GM21526 (cell line): ENCODE results near the gene MINDY4.

ENCODE experiments used
- ATAC-seq: cut with Tn5 transposase; IDR thresholded peaks from one replicate; pipeline ENCODE4 v1.9.1; 2021; ENCODE audit warnings: moderate library complexity; ENCODE audit not compliant: unreplicated experiment, low FRiP score

MINDY4 gene

DNA sequence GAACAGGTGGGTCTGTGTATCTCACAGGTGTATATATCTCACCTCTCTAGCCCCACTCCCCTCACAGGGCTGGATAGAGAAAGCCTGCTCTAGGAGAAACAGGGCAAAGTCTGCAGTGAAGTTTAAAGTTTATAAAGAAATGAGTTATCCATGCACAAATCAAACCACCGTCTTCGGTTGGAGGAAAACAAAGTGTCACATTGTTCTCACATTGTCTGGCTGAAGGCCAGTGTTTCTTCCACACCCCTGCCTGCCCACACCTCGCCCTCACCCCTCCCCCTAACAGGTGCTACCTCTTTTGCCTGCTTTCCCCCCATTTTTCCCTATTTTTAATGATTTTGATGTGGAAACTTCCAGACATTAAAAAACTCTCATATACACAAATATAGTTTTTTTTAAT, 166.2 kb downstream of the MINDY4 start:
- no peak for ATAC-seq

DNA sequence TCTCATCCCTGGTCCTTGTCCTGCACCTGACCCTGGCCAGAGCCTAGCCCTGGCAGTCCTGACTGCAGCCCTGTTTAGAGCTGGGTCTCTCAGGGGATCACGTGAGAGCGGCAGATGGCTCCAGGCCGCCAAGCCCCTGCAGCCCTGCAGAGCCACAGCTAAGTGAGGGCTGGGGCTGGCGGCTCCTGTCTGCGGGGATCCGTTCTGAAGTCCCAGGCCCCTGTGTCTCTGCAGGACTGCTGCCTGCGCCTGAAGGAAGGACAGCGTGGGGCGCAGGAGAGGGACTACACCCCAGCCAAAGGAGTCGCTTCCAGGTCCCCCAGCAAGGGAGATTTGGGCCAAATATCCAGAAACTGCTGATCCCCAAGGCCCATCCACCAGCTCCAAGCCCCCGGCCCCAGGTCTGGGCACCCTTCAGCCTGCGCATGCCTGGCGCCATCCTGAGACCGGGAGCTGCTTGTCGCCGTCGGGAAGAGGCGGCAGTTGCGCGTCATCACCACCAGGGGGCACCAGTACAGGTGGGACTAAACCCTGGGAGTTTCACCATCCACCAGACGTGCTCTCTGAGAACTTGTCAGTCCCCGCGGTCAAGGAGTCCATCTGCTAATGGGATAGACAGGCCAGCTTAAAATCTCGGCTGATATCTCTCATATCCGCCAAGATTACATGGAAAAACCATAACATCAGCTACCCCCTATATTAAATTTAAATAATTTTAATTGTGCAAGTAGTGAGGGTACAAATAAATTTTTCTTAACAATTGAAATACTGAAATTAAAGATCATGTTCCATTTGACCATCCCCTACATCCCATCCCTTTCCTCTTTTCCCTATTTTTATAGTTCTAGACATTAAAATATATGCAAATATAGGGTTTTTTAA, 167.5 kb downstream of the MINDY4 start:
- ATAC-seq: peak; percentile 83

- ATAC-seq: no peak
These were observed 170.5 kb downstream of the MINDY4 start for GRCh38 chr7:30941582-30942323.
